ENCODE results near the gene PLA2G15.
"Not testable (repeated sequence)": the region's sequence is repeated elsewhere in the genome, so short reads cannot be mapped to it uniquely, and the experiment has no call there.

The PLA2G15 gene

DNA sequence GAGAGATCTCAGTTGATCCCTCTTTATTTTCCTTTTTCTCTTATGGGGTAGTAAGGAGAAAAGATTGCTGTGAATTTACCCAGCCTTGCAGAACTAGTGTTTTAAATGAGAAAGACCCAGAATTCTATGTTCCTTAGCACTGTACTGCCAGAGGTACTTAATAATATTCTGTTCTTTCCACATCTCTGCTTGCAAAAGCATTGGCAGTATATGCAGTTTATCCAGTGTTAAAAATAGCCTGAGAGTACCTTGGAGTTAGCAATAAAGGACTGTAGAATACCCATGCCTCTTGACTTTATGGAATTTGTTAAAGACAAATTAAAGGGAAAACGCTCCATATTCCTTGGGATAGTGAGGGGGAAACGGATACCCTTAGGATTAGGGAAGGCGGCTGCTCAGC lies 31.1 kb downstream of the PLA2G15 start:
- no peak for DNase-seq (ENCODE audit: low read depth in 4 of 4, low spot score in 1 of 4)

DNA sequence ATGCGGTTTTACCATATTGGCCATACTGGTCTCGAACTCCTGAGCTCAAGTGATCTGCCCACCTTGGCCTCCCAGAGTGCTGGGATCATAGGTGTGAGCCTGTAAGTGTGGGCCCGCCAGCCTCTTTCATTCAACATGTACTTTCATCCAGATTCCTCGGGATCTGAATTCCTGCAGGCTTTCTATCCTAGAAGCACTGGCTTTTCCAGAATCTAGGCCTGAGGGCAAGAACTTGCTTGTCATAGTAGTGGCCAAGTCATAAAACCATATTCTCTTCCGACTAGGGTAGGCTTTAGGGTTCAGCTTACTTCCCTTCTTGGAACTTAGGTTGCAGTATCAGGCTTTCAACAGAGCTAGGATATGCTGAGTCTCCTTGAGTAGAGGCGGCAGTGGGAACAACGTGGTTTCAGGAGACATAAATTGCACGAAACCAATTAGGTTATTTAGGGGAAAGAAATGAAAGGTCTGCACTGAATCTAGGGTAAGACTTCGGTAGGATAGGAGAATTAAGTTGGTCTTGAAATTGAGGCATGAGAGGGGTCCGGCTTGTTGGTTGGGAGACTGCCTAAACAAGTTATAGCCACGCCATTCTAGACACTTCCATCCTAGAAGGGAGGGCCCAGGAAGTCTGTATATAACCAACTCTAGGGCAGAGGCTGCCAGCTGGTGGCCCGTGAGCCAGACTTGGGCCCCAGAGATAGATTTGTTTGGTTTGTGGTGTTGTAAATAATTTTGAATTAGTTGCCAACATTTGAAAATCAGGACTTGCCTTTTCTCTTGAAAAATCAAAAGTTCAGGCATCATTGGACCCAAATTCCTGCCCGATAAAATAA lies 34.8 kb downstream of the PLA2G15 start:
- no peak for DNase-seq (ENCODE audit: low read depth in 4 of 4, low spot score in 1 of 4)

DNA sequence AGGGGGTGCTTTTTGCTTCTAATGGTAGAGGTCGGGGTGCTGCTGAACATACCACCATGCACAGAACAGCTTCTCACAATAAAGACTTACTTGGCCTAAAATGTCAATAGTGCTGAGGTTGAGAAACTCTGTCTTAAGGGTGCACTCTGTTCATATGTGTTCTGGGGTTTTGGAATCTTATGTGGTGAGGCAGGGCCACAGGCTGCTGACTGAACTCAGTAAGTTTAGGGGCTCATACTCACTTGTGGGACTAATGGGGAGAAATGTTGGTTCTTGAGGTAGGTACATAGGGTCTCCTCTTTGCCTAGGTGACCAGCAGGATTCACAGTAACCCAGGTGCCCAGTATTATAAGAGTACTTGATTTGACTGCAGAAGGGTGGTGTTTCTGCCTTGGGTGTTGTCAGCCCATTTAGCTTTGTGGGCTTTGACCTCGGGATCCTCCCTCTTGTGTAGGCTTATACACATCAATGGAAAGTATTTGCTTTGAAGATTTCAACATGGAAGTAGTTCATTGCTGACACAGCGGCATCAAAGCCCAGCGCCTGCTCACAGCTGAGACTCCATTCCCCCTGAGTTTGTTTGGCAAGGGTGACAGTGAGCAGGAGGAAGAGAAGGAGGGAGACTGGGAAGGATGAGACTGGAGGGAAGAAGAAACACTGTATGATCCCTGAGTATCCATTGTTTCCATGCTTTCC lies 36.3 kb downstream of the PLA2G15 start:
- no peak for DNase-seq (ENCODE audit: low read depth in 4 of 4, low spot score in 1 of 4)

DNA sequence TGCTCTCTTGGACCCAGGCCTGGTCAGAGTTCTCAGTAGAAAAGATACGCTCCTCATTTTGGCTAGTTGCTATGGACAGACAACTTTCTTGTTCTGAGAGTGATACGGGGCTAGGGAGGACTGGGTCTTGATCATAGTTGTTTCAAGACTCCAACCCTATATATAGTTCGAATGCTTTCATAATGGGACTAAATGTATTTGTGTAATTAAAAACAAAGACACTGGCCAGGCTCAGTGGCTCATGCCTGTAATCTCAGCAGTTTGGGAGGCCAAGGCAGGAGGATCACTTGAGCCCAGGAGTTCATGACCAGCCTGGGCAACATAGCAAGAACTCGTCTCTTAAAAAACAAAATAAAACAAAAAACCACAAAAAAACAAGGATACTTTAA lies 36.9 kb downstream of the PLA2G15 start:
- no peak for DNase-seq (ENCODE audit: low read depth in 4 of 4, low spot score in 1 of 4)

DNA sequence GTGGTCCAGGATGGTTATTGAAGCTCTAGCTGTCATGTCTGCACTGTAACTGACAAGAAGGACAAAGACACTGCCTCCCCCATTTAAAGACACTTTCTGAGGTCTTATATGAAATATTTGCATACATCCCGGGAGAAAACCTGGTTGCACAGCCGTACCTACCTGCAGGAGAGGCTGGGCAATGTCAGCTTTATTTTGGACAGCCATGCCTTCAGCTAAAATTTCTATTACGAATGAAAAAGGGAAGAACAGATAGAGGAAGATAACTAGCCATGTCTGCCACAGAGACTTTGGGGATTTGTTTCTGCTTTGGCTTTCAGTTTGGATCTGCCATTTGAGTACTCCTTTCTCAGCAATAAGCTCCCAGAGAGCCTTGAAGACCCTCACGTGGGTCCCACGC lies 38.2 kb downstream of the PLA2G15 start:
- no peak for DNase-seq (ENCODE audit: low read depth in 4 of 4, low spot score in 1 of 4)

DNA sequence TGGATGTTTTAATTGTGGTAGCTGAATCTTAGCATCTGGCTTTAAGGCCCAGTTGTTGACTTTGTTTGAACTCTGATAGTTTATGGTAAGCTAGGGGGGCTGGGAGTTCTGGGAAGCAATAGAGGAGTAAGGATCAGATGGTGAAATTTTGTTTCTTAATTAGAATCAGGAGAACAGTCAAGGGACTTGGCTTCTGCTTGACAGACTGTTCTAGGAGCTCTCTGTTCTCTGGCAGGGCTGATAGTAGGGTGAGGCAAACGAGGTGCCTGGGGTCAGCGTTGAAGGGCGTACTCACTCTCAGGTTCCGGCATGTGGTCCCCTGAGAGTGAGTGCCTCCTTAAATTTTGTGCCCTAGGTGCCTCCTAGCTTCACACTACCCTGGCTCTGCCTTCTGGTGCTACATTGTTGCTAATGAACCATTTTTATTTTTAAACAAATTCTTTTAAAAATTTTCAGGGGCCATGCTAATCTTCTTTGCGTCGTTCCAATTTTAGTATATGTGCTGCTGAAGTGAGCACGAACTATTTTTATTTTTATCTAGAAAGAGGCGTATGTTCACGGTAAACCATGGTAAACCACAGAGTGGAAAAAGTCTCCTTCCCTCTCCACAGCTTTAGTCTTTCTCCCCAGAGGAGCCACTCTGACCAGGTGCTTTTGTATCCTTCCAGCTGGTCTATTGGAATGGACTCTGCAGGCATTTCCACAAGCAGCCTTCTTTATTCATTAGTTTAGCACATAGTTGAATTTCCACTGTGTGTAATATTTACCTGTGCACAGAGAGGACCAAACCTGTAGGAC lies 38.8 kb downstream of the PLA2G15 start:
- DNase-seq (ENCODE audit: low read depth in 4 of 4, low spot score in 1 of 4), result no peak

DNA sequence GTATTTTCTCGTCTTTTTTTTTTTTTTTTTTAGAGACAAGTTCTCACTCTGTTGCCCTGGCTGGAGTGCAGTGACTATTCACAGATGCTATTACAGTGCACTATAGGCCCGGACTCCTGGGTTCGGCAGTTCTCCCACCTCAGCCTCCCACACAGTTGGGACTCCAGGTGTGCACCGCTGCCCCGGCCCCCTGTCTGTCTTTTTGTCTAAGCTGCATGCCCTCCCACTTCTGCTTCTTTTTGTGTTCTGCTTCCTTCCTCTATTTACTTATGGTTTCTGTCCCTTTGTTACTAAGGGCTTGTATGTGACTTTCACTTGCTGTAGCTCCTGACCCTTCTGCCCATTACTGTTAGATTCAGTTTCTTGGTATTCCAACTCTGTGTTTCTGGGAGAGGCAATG lies 39.7 kb downstream of the PLA2G15 start:
- no peak for DNase-seq (ENCODE audit: low read depth in 4 of 4, low spot score in 1 of 4)

DNA sequence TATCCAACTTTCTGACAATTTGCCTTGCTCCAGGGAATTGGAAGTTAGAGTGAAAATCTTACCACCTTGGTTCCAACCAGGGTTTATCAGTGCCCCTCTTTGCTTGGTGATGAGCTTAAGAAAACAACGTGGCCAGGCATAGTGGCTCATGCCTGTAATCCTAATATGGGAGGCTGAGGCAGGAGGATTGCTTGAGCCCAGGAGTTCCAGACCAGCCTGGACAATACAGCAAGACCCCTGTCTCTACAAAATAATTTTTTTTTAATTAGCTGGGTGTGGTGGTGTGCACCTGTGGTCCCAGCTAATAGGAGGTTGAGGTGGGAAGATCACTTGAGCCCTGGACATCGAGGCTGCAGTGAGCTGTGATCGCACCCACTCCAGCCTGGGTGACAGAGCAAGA lies 40.5 kb downstream of the PLA2G15 start:
- DNase-seq (ENCODE audit: low read depth in 4 of 4, low spot score in 1 of 4), result no peak

DNA sequence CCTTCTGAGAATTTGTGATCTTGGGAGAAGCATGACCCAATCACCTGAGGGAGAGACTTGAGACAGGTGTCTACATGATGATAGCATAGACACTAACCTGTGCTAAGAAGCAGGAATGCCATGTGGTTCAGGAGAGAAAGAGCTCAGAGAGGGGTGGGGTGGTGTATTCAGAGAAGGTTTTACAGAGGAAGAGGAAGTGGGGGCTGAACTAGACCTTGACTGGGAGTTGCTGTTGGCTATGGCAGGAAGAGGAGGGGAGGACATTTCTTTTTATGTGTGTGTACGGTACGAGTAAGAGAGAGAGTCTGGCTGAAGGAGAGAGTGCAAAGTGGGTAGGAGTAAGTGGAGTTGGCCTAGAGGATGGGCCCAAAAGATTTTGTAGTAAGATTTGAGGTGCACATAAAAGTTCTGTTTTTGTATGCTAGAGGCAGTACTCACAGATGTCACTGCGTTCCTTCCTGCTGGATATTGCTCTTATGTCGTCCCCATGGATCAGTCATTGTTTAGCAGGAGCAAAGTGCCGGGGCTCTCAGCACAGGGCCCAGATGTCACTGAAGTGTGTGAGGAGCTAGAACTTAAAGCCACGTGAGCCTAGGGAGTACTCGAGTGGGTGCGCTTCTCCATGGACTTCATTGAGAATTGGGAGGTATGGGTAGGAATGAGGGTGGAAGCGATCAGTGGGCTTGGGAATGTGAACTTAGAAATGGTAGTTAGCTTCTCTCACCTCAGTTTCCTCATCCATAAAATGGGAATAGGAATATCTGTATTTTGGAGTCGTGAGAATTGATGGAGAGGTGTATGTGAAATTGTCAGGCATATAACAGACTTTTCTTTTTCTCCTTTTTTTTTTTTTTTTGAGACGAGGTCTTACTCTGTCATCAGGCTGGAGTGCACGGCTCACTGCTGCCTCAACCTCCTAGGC lies 41.2 kb downstream of the PLA2G15 start:
- DNase-seq (ENCODE audit: low read depth in 4 of 4, low spot score in 1 of 4), result no peak

DNA sequence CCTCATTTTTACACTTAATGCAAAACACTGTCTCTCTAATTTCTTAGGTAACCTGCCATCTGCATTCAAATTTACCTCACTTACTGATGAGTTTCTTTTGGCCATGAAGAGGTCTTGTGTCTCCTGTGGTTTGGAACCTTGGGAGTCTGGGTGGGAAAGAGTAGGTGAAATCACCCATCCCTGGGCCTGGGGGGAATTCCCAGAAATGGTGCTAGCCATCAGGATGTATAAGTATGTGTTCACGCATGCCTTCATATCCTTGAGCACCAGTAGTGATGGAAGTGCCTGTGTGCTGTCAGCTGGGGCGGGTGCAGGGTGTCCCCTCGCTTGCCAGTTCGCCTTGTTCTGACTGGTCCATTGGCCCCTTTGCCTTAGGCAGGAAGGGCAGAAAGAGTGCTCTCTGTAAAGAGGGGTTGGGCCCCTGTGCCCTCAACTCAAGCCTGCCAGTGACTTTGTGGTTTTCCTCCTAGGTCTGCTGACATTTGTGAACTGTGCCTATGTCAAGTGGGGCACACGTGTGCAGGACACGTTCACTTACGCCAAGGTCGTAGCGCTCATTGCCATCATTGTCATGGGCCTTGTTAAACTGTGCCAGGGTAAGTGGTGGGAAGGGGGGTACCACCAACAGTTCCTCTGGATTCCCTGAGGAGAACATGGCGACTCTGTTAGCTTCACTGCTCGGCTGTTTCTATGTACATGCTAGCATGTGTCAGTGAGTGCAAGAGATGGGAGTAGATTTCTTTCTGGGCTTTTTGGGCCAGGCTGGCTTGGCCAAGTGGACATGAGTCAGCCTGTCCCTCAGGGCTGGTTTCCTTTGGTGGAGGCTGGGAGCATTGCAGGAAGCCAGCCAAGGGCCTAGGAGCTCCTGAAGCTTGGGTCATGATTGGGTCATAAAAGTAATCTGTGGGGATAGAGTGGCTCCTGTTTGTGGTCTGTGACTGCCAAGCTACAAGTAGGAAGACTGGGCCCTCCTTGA lies 42.4 kb downstream of the PLA2G15 start:
- DNase-seq (ENCODE audit: low read depth in 4 of 4, low spot score in 1 of 4), result no peak

DNA sequence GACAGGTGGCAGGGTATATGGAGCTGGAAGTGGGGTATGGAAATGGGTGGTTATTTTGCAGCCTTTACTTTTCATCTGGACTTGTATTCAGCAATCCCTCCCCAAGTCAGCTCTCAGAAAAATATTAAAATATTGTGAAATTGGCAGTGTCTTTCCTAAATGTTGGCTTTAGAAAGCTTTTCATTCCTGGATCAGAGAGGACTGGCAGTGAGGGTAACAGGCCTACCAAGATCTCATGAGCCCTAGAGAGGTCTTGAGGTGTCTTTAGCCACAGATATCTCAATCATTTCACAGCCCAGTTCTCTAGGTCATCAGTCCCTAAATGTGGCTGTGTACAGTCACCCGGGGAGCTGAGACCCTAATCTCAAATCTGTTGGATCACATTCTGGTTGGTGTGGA lies 43.1 kb downstream of the PLA2G15 start:
- no peak for DNase-seq (ENCODE audit: low read depth in 4 of 4, low spot score in 1 of 4)

DNA sequence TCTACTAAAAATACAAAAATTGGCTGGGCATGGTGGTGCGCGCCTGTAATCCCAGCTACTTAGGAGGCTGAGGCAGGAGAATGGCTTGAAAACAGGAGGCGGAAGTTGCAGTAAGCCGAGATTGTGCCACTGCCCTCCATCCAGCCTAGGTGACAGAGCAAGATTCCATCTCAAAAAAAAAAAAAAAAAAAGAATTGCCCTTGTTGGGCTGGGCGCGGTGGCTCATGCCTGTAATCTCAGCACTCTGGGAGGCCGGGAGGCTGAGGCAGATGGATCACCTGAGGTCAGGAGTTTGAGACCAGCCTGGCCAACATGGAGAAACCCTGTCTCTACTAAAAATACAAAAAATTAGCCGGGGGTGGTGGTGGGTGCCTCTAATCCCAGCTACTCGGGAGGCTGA lies 43.6 kb downstream of the PLA2G15 start:
- DNase-seq (ENCODE audit: low read depth in 4 of 4, low spot score in 1 of 4), result not testable (repeated sequence)

DNA sequence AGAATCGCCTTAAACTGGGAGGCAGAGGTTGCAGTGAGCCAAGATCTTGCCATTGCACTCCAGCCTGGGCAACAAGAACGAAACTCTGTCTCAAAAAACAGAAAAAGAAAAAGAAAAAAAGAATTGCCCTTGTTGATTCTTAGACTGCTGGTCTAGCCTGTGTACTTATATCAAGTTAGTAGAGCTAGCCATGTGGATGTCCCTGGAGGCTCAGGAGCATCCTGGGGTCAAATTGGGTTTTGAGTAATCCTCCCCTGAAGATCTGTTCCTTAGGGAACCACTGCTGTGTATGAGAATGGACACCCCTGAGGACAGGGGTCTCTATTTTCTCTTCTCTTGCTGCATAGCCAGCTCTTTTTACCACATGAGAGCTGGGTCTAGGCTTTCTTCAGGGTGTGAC lies 44.0 kb downstream of the PLA2G15 start:
- DNase-seq (ENCODE audit: low read depth in 4 of 4, low spot score in 1 of 4), result no peak

DNA sequence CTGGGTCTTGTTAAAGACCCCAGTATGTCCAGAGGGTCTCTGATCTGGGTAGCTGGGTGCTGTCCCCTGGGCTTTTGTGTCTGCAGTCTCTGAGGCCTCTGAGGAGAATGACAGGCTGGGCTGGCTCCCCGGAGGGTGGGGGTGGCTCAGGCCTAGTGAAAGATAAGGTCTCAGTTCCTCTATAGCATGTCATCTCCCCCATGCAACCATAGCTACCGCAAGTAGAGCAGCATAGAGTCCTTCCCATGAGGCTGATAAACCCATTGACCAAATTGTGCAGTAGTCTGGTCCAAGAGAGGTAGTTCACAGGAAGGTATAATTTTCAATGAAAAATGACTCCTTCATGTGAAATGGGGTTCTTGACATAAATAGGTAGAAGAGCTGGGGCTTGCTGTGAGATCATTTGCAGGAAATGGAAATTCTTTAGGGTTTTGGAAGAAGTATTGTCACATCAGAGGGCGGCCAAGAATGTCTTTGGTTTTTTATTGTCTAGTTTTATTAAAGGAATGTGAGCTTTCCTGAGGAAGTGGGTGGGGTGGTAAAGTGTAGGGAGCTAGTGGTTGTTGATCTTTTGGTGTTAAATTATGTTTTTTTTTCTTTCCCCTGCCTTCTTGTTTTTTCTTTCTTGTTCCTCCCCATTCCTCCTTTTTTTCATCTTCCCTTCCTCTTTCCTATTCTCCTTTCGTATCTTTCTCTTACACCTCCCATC lies 44.6 kb downstream of the PLA2G15 start:
- peak in 1 of 4 experiments; percentile 43 for DNase-seq (ENCODE audit: low read depth in 4 of 4, low spot score in 1 of 4)

DNA sequence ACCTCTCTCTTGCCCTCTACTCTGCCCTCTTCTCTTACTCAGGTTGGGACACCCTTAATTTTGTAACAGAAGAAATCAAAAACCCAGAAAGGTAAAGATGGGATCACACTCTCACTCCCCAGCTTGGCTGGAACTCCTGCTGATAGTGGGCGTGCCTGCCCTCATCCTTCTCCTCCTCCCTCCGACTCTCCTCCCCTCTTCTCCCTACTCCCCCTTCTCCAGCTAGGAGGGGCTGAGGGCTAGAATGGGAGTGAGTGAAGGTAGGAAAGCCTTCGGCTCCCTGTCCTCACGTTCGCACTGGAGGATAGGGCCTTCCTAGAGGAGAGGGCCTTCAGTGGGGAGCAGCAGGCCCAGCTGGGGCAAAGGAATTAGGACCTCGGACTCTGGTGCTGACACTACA lies 45.3 kb downstream of the PLA2G15 start:
- no peak for DNase-seq (ENCODE audit: low read depth in 4 of 4, low spot score in 1 of 4)

DNA sequence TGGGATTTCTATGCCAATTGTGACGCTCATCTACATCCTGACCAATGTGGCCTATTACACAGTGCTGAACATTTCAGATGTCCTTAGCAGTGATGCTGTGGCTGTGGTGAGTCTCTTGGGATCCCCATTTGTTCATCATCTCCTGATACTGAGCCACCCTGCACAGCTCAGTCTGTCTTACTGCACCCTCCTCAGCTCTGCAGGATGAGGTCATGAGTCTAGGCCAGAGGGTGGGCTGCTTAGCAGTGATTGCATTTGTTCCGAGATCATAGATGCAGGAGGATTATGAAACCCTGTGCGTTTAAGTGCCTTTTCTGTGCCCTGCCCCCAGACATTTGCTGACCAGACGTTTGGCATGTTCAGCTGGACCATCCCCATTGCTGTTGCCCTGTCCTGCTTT lies 46.1 kb downstream of the PLA2G15 start:
- DNase-seq (ENCODE audit: low read depth in 4 of 4, low spot score in 1 of 4), result no peak

DNA sequence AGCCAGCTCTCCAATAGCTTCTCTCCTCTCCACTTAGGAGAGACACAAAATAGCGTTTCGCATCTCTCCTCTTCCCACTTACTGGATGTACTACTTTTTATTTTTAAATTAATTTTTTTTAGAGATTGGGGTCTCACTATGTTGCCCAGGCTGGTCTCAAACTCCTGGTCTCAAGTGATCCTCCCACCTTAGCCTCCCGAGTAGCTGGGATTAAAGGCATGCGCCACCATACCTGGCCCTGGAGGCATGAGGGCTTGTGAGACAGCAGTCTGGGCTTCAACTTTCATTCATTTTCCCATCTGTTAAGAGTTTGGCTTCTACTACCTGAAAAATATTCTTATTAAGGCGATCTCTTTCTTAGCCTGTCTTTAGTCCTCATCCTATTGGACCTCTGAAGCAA lies 47.3 kb downstream of the PLA2G15 start:
- DNase-seq (ENCODE audit: low read depth in 4 of 4, low spot score in 1 of 4), result no peak

DNA sequence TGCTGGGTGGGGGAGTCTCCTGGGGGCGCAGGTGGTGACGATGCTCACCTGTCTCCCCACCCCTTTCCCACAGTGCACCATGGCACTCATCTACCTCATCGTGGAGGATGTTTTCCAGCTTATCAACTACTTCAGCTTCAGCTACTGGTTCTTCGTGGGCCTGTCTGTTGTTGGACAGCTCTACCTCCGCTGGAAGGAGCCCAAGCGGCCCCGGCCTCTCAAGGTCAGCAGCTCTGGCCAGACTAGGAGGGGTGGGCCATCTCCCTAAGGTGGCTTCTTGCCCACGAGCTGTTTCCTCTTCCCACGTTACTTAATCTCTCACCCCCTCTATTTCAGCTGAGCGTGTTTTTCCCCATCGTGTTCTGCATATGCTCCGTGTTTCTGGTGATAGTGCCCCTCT lies 51.1 kb downstream of the PLA2G15 start:
- DNase-seq (ENCODE audit: low read depth in 4 of 4, low spot score in 1 of 4), result no peak

DNA sequence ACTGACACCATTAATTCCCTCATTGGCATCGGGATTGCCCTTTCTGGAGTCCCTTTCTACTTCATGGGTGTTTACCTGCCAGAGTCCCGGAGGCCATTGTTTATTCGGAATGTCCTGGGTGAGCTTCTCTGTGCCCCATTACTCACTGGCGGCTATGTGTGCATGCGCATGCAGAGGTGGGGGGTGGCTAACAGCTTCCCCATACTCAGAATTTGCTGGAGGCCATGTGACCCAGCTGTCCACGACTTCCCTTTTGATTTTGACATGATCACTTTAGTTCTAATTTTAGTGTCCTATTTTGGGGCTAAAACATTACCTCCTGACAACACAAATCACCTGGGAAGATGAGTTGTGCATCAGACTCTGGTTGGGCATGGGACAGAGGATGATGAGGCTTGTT lies 51.5 kb downstream of the PLA2G15 start:
- DNase-seq (ENCODE audit: low read depth in 4 of 4, low spot score in 1 of 4), result no peak

All from stimulated activated CD4-positive, alpha-beta T cell treated with anti-CD3 and anti-CD28 coated beads, Interleukin-1b, Interleukin-23, amount 100 ng/mL, for 24 hours (primary cell).